Skeletal muscle satellite cell (primary cell): ENCODE measurements around the gene MPDZ.
A peak's percentile ranks its signal among the peaks of the same experiment; 100 is the strongest.

ENCODE experiments used
- H3K27me3 ChIP-seq: 2 replicates; pipeline ENCODE4 v1.7.0; 2013; ENCODE audit warnings: low read length; ENCODE audit not compliant: control insufficient read depth, insufficient read depth
- H3K36me3 ChIP-seq: 2 replicates; pipeline ENCODE4 v1.7.0; 2013; ENCODE audit warnings: mild to moderate bottlenecking, control low read depth, low read length; ENCODE audit not compliant: insufficient read depth
- H3K4me1 ChIP-seq: 2 replicates; pipeline ENCODE4 v1.7.0; 2013; ENCODE audit warnings: low read length; ENCODE audit not compliant: control insufficient read depth, insufficient read depth
- H3K4me2 ChIP-seq: 2 replicates; pipeline ENCODE4 v1.7.0; 2013; ENCODE audit warnings: mild to moderate bottlenecking, low read length
- H3K4me3 ChIP-seq: 2 replicates; pipeline ENCODE4 v1.7.0; 2013; ENCODE audit warnings: low read length
- H3K9ac ChIP-seq: 2 replicates; pipeline ENCODE4 v1.7.0; 2013; ENCODE audit warnings: mild to moderate bottlenecking, low read depth, low read length, moderate library complexity
- H3K9me3 ChIP-seq: replicated peaks from 2 replicates; pipeline ENCODE4 v1.7.0; 2013; ENCODE audit warnings: mild to moderate bottlenecking, control low read depth, low read length

Gene MPDZ

GRCh38 chr9:13281356-13282016 is 2.0 kb upstream of the MPDZ start:
- Histone ChIP-seq H3K9ac (no peak overlapping the region), H3K4me1 (peaks cover 19% of the 10 kb centered on the region), H3K27me3 (no peaks in the 10 kb centered on the region), H3K4me2 (no peak overlapping the region), H3K4me3 (no peak overlapping the region), H3K36me3 (no peaks in the 10 kb centered on the region), H3K9me3 (no peaks in the 10 kb centered on the region)

- Histone ChIP-seq H3K4me3 (peak overlapping the region; percentile 90), H3K9me3 (no peaks in the 10 kb centered on the region), H3K4me2 (peak overlapping the region; percentile 98), H3K4me1 (peaks cover 27% of the 10 kb centered on the region), H3K9ac (peak overlapping the region; percentile 88), H3K36me3 (no peaks in the 10 kb centered on the region), H3K27me3 (no peaks in the 10 kb centered on the region)
Observed at GRCh38 chr9:13278368-13279246, 885 bp downstream of the MPDZ start.

GRCh38 chr9:13278023-13278367 is 1.5 kb downstream of the MPDZ start:
- H3K36me3 ChIP-seq, result no peaks in the 10 kb centered on the region
- peak overlapping the region; percentile 90 for H3K4me3 ChIP-seq
- peak overlapping the region; percentile 98 for H3K4me2 ChIP-seq
- H3K27me3 ChIP-seq, result no peaks in the 10 kb centered on the region
- H3K4me1 ChIP-seq, result peaks cover 21% of the 10 kb centered on the region
- H3K9me3 ChIP-seq, result no peaks in the 10 kb centered on the region
- peak overlapping the region; percentile 88 for H3K9ac ChIP-seq

DNA sequence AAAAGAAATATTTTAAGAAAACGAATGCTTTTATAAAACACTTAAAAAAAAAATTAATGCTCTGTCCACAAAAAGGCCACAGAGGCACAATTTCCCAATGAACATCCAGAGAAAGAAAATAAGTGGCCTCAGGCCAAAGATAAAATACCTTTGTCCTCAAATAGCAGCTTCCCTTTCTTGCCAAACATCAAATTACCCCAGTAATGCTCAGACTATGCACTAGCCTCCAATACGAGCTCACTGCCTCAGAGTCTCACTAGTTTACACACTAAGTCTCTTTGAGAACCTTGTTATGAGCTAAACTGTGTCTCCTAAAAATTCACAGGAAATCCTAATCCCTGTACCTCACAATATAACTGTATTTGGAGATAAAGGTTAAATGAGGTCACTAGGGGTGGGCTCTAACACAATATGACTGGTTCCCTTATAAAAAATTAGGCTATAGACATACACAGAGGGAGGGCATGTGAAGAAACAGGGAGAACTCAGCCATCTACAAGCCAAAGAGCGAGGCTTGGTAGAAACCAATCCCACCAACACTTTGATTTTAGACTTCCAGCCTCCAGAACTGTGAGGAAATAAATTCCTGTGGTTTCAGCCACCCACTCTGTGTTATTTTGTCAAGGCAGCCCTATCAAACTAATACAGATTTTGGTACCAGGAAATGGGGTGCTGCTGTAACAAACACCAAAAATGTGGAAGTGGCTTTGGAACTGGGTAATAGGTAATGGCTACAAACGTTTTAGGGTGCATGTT is 4.4 kb downstream of the MPDZ start:
- peaks cover 15% of the 10 kb centered on the region for H3K4me1 ChIP-seq
- H3K4me3 ChIP-seq, result no peak overlapping the region
- H3K9ac ChIP-seq, result no peak overlapping the region
- no peaks in the 10 kb centered on the region for H3K9me3 ChIP-seq
- no peaks in the 10 kb centered on the region for H3K36me3 ChIP-seq
- peak overlapping the region; percentile 43 for H3K4me2 ChIP-seq
- H3K27me3 ChIP-seq, result no peaks in the 10 kb centered on the region

DNA sequence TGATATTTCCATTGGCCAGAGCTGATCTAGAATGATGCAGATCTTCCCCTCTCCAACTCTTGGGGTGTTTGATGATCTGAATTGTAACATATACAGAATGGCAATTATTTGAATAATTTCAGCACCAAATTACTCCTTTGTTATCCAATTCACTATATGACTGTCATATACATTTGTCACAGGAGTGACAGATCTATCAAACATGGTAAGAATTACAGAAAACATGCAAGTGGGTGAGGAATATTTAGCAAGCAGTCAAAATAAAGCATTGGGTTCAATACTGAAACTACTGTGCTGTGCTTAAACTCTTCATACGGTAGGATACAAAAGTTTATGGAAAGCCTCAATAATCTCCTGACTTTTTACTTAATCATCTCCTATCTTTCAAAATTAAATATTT is 8.8 kb downstream of the MPDZ start:
- Histone ChIP-seq H3K4me1 (peaks cover 35% of the 10 kb centered on the region), H3K9ac (no peak overlapping the region), H3K4me2 (no peak overlapping the region), H3K9me3 (no peaks in the 10 kb centered on the region), H3K4me3 (no peak overlapping the region), H3K36me3 (no peaks in the 10 kb centered on the region), H3K27me3 (no peaks in the 10 kb centered on the region)

DNA sequence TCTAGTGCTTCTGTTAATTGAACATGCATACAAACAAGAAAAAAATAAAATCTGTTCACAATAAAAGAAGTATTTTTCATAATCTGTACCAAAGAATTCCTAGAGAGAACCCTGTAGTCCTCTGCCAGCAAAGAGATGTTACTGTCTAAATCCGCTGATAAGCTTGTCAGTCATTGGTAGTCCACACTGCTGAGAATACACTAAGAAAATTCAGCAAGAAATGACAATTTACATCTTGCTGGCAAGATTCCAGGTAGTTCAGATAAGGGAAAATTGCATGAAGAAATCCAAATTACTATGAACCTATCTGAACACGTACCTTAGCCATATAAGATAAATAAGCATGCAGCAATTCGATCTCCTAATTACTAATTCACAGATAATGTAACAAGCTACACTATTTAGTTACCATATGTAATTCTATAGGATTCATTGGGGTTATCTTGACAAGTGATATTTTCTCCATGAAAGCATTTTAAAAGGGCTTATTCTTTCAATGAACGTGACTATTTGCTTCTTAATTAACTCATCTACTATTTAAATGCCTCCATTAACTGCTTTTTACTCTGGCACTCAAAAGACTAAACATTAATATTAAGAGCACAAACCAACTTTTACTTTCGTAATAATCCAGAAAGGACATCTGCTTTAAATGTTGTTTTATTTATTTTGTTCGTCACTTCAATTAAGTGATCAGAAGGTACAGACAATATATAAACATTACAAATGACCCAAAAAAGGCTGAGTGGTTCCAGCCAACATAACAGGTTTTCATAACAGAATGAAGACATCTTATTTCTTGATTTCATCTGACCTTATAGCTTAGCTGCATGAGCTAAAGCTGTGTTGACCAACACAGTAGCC is 9.7 kb downstream of the MPDZ start:
- no peaks in the 10 kb centered on the region for H3K27me3 ChIP-seq
- H3K4me3 ChIP-seq, result no peak overlapping the region
- H3K4me2 ChIP-seq, result no peak overlapping the region
- peaks cover 29% of the 10 kb centered on the region for H3K4me1 ChIP-seq
- no peak overlapping the region for H3K9ac ChIP-seq
- H3K9me3 ChIP-seq, result no peaks in the 10 kb centered on the region
- H3K36me3 ChIP-seq, result no peaks in the 10 kb centered on the region

DNA sequence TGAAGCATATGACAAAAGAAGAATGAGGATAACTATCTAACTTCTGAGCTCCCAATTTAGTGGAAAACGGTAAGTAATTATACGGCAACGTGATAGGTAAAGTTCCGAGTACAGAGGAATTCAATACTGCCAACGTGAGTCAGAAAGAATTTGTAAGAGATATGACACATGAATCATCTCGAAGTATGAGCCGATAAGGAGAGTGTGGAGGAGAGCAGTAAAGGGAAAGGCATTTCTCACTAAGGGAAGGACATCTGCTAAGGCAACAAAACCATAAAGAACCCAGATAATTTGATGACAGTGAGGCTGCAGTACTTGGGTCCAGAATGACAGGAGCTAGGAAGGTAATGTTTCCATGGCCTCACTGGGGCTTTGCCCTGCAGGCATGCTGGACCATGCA is 11.0 kb downstream of the MPDZ start:
- Histone ChIP-seq H3K27me3 (no peaks in the 10 kb centered on the region), H3K4me1 (peaks cover 25% of the 10 kb centered on the region), H3K9ac (no peak overlapping the region), H3K9me3 (no peaks in the 10 kb centered on the region), H3K4me2 (no peak overlapping the region), H3K4me3 (no peak overlapping the region), H3K36me3 (no peaks in the 10 kb centered on the region)

DNA sequence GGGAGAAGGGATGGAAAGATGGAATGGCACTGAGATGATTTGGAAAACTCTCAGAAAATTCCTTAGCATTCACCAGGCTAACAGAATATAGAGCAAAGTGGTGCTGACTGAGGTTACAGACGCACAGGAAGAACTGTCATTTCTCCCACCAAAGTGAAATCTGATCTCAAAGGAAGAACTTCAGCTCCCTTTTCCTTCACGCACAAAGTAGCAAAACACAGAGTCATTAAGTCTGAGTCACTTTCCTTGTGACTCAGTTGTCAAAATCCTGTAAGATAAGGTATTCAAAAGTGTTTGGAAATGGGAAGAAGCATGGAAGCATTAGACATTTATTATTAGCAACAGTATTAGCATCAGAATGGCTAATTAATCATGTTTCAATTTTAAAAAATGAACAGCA is 11.7 kb downstream of the MPDZ start:
- Histone ChIP-seq H3K9me3 (no peaks in the 10 kb centered on the region), H3K27me3 (no peaks in the 10 kb centered on the region), H3K36me3 (no peaks in the 10 kb centered on the region), H3K9ac (no peak overlapping the region), H3K4me2 (peak overlapping the region; percentile 22), H3K4me3 (no peak overlapping the region), H3K4me1 (peaks cover 25% of the 10 kb centered on the region)

GRCh38 chr9:13266167-13266566 is 13.3 kb downstream of the MPDZ start:
- Histone ChIP-seq H3K4me2 (peak overlapping the region; percentile 58), H3K9me3 (no peaks in the 10 kb centered on the region), H3K36me3 (no peaks in the 10 kb centered on the region), H3K4me3 (no peak overlapping the region), H3K9ac (no peak overlapping the region), H3K4me1 (peaks cover 25% of the 10 kb centered on the region), H3K27me3 (no peaks in the 10 kb centered on the region)

DNA sequence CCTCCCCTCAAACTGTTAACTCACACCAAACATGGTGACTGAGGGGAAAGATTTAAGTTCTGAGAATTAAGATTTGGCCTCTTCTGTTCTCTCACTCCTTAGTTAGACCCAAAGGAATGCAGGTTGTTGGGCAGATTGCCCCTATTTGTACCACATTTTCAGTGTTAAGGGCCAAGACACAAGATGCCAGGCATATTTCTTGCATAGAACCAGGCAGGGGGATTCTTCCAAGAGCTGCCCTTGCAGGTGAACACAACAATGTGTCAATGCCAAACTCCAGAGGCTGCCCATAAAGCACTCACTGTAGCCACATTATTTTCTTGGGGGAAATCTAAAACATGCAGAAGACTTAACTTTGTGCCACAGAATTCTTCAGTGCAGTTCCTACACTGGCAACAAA is 14.7 kb downstream of the MPDZ start:
- Histone ChIP-seq H3K36me3 (peaks cover 2% of the 10 kb centered on the region), H3K4me2 (no peak overlapping the region), H3K4me3 (no peak overlapping the region), H3K4me1 (peaks cover 25% of the 10 kb centered on the region), H3K9ac (no peak overlapping the region), H3K9me3 (no peaks in the 10 kb centered on the region), H3K27me3 (no peaks in the 10 kb centered on the region)

DNA sequence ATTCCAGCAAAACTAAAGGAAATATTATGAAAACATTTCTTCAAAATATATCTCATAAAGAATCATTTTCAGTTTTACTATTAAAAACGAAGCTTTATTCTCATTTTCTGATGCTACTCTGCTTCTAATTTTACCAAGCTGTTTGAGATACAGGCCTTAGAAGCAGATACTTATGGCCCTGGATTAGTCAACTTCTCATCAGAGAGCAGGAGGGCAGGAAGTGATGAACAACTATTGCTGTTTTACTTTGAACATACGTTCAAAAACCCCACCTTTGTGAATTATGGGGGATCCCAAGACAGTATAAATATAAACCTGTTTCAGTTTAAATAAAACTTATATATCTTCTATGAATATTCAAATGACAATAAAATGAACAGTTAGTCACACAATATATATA is 16.0 kb downstream of the MPDZ start:
- no peak overlapping the region for H3K9ac ChIP-seq
- peaks cover 23% of the 10 kb centered on the region for H3K4me1 ChIP-seq
- no peaks in the 10 kb centered on the region for H3K27me3 ChIP-seq
- no peak overlapping the region for H3K4me3 ChIP-seq
- H3K4me2 ChIP-seq, result no peak overlapping the region
- H3K9me3 ChIP-seq, result no peaks in the 10 kb centered on the region
- H3K36me3 ChIP-seq, result peaks cover 2% of the 10 kb centered on the region
